Ascending aorta (tissue), 2 donors: ENCODE data around the gene GCAT. TPM values are rescaled to one million over a fixed set of nuclear protein-coding genes. Genes with fewer than 3 reads are reported as not detected.

Source experiments
- DNase-seq, 2 donors: peaks; one replicate each; pipeline ENCODE4 v3.0.0-alpha.2; 2019; ENCODE audit warnings: low spot score in 2 of 2
- H3K27ac ChIP-seq, 2 donors: fragments of 200-600 bp; sonication (generic); one replicate each; pipeline ENCODE4 v1.5.1; 2016 to 2017; ENCODE audit warnings: mild to moderate bottlenecking in 1 of 2
- H3K27me3 ChIP-seq: fragments of 200-600 bp; sonication (generic); one replicate; pipeline ENCODE4 v1.5.1; 2017
- H3K36me3 ChIP-seq, 2 donors: fragments of 200-600 bp; sonication (generic); one replicate each; pipeline ENCODE4 v1.5.1; 2016
- H3K4me1 ChIP-seq, 2 donors: fragments of 200-600 bp; sonication (generic); one replicate each; pipeline ENCODE4 v1.5.1; 2016 to 2017; ENCODE audit warnings: mild to moderate bottlenecking in 1 of 2
- H3K4me3 ChIP-seq, 2 donors: fragments of 200-600 bp; sonication (generic); one replicate each; pipeline ENCODE4 v1.5.1; 2016 to 2017; ENCODE audit warnings: mild to moderate bottlenecking in 1 of 2
- H3K9me3 ChIP-seq, 2 donors: fragments of 200-600 bp; sonication (generic); one replicate each; pipeline ENCODE4 v1.5.1; 2016
- intact Hi-C: fragments of 100-400 bp; cut with DNase I; formaldehyde crosslinking; loops from one replicate; pipeline ENCODE4 v1.15.1; 2023
- total RNA-seq: library from RNA; depleted of rRNA; stranded (reverse); fragments of >200 nt; gene quantifications from one replicate; pipeline ENCODE4 v1.1.0, GENCODE V29; 2016
- TF ChIP-seq, protein P1 (sequence below), 3 experiments: fragments of 200-600 bp in 2 of 3; fragments of 450-650 bp in 1 of 3; sonication (generic) in 2 of 3; IDR thresholded peaks; one replicate each; pipeline ENCODE4 v1.5.1; 2016 to 2019; ENCODE audit warnings: antibody characterized with exemption in 3 of 3, mild to moderate bottlenecking in 1 of 3, moderate library complexity in 1 of 3

GCAT gene
- total RNA-seq, 1 donor from 2014 or later: 4.5 TPM

- Histone ChIP-seq H3K4me3 (no peak overlapping the region), H3K9me3 (no peaks in the 10 kb centered on the region), H3K27ac (no peak overlapping the region), H3K36me3 (peaks cover 39 to 70% of the 10 kb centered on the region in 2 donors), H3K4me1 (peaks cover 0 to 5% of the 10 kb centered on the region in 2 donors), H3K27me3 (no peaks in the 10 kb centered on the region)
- intact Hi-C loops: no loop called here
- TF ChIP-seq, protein P1, sequence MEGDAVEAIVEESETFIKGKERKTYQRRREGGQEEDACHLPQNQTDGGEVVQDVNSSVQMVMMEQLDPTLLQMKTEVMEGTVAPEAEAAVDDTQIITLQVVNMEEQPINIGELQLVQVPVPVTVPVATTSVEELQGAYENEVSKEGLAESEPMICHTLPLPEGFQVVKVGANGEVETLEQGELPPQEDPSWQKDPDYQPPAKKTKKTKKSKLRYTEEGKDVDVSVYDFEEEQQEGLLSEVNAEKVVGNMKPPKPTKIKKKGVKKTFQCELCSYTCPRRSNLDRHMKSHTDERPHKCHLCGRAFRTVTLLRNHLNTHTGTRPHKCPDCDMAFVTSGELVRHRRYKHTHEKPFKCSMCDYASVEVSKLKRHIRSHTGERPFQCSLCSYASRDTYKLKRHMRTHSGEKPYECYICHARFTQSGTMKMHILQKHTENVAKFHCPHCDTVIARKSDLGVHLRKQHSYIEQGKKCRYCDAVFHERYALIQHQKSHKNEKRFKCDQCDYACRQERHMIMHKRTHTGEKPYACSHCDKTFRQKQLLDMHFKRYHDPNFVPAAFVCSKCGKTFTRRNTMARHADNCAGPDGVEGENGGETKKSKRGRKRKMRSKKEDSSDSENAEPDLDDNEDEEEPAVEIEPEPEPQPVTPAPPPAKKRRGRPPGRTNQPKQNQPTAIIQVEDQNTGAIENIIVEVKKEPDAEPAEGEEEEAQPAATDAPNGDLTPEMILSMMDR (IDR thresholded peaks at IDR 0.05): no peak
- DNase-seq: no peak
Measured at GRCh38 chr22:37763012-37763411, 44.7 kb upstream of the GCAT start.

DNA sequence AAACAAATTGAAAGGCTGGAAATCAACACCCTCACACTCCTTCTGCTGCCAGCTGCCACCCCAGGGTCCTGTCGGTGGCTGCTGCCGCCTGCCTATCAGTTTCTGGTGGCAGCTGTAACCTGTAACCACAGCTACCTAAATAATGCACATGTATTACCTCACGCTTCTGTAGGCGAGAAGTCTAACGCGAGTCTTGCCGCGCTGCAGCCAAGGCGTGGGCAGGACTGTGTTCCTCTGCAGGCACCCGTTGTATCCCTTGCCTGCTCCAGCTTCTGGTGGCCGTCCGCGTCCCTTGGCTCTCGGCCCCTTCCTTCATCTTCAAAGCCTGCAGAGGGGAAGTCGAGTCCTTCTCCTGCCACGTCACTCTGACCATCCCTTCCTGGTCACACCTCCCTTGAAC is 44.1 kb upstream of the GCAT start:
- no peaks in the 10 kb centered on the region for H3K27me3 ChIP-seq
- H3K36me3 ChIP-seq: peaks cover 40 to 70% of the 10 kb centered on the region in 2 donors
- TF ChIP-seq, protein P1 (IDR thresholded peaks at IDR 0.05): no peak
- peaks cover 0 to 5% of the 10 kb centered on the region in 2 donors for H3K4me1 ChIP-seq
- intact Hi-C loops: no loop called here
- no peak overlapping the region for H3K4me3 ChIP-seq
- DNase-seq: no peak
- H3K27ac ChIP-seq: no peak overlapping the region
- H3K9me3 ChIP-seq: no peaks in the 10 kb centered on the region

GRCh38 chr22:37764622-37765021 is 43.1 kb upstream of the GCAT start:
- TF ChIP-seq, protein P1 (IDR thresholded peaks at IDR 0.05): no peak
- Histone ChIP-seq H3K27me3 (no peaks in the 10 kb centered on the region), H3K9me3 (no peaks in the 10 kb centered on the region), H3K36me3 (peaks cover 39 to 70% of the 10 kb centered on the region in 2 donors), H3K27ac (no peak overlapping the region), H3K4me3 (no peak overlapping the region), H3K4me1 (peaks cover 0 to 5% of the 10 kb centered on the region in 2 donors)
- DNase-seq: no peak
- intact Hi-C loops: no loop called here

- intact Hi-C loops: no loop called here
- no peaks in the 10 kb centered on the region for H3K27me3 ChIP-seq
- H3K9me3 ChIP-seq: no peaks in the 10 kb centered on the region
- peaks cover 0 to 5% of the 10 kb centered on the region in 2 donors for H3K4me1 ChIP-seq
- DNase-seq: no peak
- no peak overlapping the region for H3K27ac ChIP-seq
- H3K4me3 ChIP-seq: no peak overlapping the region
- H3K36me3 ChIP-seq: peaks cover 43 to 66% of the 10 kb centered on the region in 2 donors
- TF ChIP-seq, protein P1 (IDR thresholded peaks at IDR 0.05): no peak
Measured at GRCh38 chr22:37765498-37765897, 42.2 kb upstream of the GCAT start.

DNA sequence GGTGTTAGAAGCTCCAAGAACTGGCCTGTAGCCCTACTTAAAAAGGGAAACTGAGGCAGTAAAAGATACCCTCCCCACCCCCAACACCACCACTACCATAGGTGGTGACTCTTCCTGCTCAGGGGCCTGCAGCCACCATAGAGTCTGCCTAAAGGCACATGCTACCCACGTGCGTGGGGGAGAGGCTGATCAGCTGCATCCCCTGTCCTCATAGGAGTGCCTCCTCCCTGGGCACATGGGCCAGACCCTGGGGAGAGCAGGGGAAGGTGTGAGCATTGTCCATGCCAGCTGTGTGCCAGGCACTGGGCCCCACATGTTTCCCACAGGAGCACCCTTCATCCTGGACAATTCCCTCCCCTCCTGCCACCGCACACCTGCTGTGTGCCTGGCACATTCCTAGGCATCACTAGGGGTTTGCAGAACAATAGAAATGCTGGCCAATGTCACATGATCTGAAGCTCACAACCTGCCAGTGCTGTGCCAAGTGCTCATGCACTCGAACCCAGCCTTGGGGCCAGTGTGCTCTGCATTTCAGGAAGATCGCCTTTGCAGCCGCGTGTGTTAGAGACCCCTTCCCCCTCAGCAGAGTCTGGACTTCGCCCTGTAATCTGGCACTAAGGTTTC is 41.7 kb upstream of the GCAT start:
- TF ChIP-seq, protein P1 (IDR thresholded peaks at IDR 0.05): no peak
- intact Hi-C loops: no loop called here
- peaks cover 45 to 66% of the 10 kb centered on the region in 2 donors for H3K36me3 ChIP-seq
- no peaks in the 10 kb centered on the region for H3K9me3 ChIP-seq
- no peak overlapping the region for H3K4me3 ChIP-seq
- H3K27ac ChIP-seq: no peak overlapping the region
- no peak for DNase-seq
- H3K27me3 ChIP-seq: no peaks in the 10 kb centered on the region
- H3K4me1 ChIP-seq: peaks cover 0 to 5% of the 10 kb centered on the region in 2 donors
